Suprapubic skin (tissue), 4 donors: ENCODE measurements around the gene DROSHA. TPM values are rescaled to one million over a fixed set of nuclear protein-coding genes. Genes with fewer than 3 reads are reported as not detected.
"Not testable (repeated sequence)": the region's sequence is repeated elsewhere in the genome, so short reads cannot be mapped to it uniquely, and the experiment has no call there.

Experiments
- DNase-seq, 2 donors: peaks; one replicate each; pipeline ENCODE4 v3.0.0-alpha.2; 2019; ENCODE audit warnings: low spot score in 2 of 2
- H3K27ac ChIP-seq: fragments of 200-600 bp; sonication (generic); one replicate; pipeline ENCODE4 v1.5.1; 2019
- H3K27me3 ChIP-seq: fragments of 200-600 bp; sonication (generic); one replicate; pipeline ENCODE4 v1.5.1; 2019
- H3K36me3 ChIP-seq: fragments of 200-600 bp; sonication (generic); one replicate; pipeline ENCODE4 v1.5.1; 2019
- H3K4me1 ChIP-seq: fragments of 200-600 bp; sonication (generic); one replicate; pipeline ENCODE4 v1.5.1; 2019
- H3K4me3 ChIP-seq: fragments of 200-600 bp; sonication (generic); one replicate; pipeline ENCODE4 v1.5.1; 2019; ENCODE audit warnings: mild to moderate bottlenecking
- H3K9me3 ChIP-seq: fragments of 200-600 bp; sonication (generic); one replicate; pipeline ENCODE4 v1.5.1; 2019
- CTCF ChIP-seq, 2 donors: fragments of 200-600 bp in 1 of 2; fragments of 450-650 bp in 1 of 2; sonication (generic) in 1 of 2; IDR thresholded peaks; one replicate each; pipeline ENCODE4 v1.5.1; 2016 to 2019; ENCODE audit warnings: antibody characterized with exemption in 2 of 2, mild to moderate bottlenecking in 1 of 2, moderate library complexity in 1 of 2
- EP300 ChIP-seq: sonication (generic); formaldehyde crosslinking; IDR thresholded peaks from one replicate; pipeline ENCODE4 v1.6.1; 2017; ENCODE audit warnings: antibody characterized with exemption
- POLR2A ChIP-seq, 2 donors: fragments of 450-650 bp; IDR thresholded peaks; one replicate each; pipeline ENCODE4 v1.6.1; 2017; ENCODE audit warnings: antibody characterized with exemption in 2 of 2, mild to moderate bottlenecking in 2 of 2, moderate library complexity in 2 of 2
- POLR2AphosphoS5 ChIP-seq, 3 donors: sonication (generic); formaldehyde crosslinking; IDR thresholded peaks; one replicate each; pipeline ENCODE4 v1.6.1; 2017; ENCODE audit warnings: antibody characterized with exemption in 3 of 3
- WGBS: methylation state at CpG from one replicate; pipeline ENCODE4 v1.1.5; 2018; 5-methylcytosine and 5-hydroxymethylcytosine counted together
- total RNA-seq, 4 donors: library from RNA; depleted of rRNA; stranded (reverse); fragments of >200 nt; gene quantifications; one replicate each; pipeline ENCODE4 v1.1.0, GENCODE V29; 2016

Gene DROSHA
- total RNA-seq, 4 donors from 2014 or later = 25.5 to 69.7 (median 34.6) TPM

- TF ChIP-seq EP300 = no peak
- TF ChIP-seq CTCF (IDR thresholded peaks at IDR 0.05) = no peak
- TF ChIP-seq POLR2A (IDR thresholded peaks at IDR 0.05) = no peak
- no peak for TF ChIP-seq POLR2AphosphoS5 (IDR thresholded peaks at IDR 0.05)
- H3K27me3 ChIP-seq = no peaks in the 10 kb centered on the region
- H3K9me3 ChIP-seq = no peaks in the 10 kb centered on the region
- H3K4me3 ChIP-seq = no peak overlapping the region
- no peaks in the 10 kb centered on the region for H3K36me3 ChIP-seq
- 90% methylated on average over 2 of the region's 2 CpGs for WGBS
- H3K27ac ChIP-seq = no peak overlapping the region
- no peaks in the 10 kb centered on the region for H3K4me1 ChIP-seq
- no peak for DNase-seq
These were observed 166.8 kb downstream of the DROSHA start for GRCh38 chr5:31364881-31365636.

- WGBS = 84% methylated on average over 3 of the region's 3 CpGs
These were observed 168.8 kb downstream of the DROSHA start for GRCh38 chr5:31362931-31363568.

GRCh38 chr5:31362529-31362900 lies 169.4 kb downstream of the DROSHA start:
- 68% methylated on average over 1 of the region's 1 CpG for WGBS
- no peak overlapping the region for H3K4me3 ChIP-seq
- DNase-seq = no peak
- no peaks in the 10 kb centered on the region for H3K9me3 ChIP-seq
- no peaks in the 10 kb centered on the region for H3K36me3 ChIP-seq
- TF ChIP-seq POLR2A (IDR thresholded peaks at IDR 0.05) (no peak), EP300 (no peak), CTCF (IDR thresholded peaks at IDR 0.05) (no peak), POLR2AphosphoS5 (IDR thresholded peaks at IDR 0.05) (no peak)
- no peaks in the 10 kb centered on the region for H3K4me1 ChIP-seq
- H3K27me3 ChIP-seq = no peaks in the 10 kb centered on the region
- H3K27ac ChIP-seq = no peak overlapping the region

More at GRCh38 chr5:31362931-31363568, 168.8 kb downstream of the DROSHA start:
- TF ChIP-seq POLR2A (IDR thresholded peaks at IDR 0.05) = no peak
- no peak for TF ChIP-seq CTCF (IDR thresholded peaks at IDR 0.05)
- TF ChIP-seq POLR2AphosphoS5 (IDR thresholded peaks at IDR 0.05) = no peak
- no peak for TF ChIP-seq EP300
- H3K4me3 ChIP-seq = no peak overlapping the region
- no peak overlapping the region for H3K27ac ChIP-seq
- no peaks in the 10 kb centered on the region for H3K36me3 ChIP-seq
- no peaks in the 10 kb centered on the region for H3K27me3 ChIP-seq
- DNase-seq = no peak
- no peaks in the 10 kb centered on the region for H3K4me1 ChIP-seq
- H3K9me3 ChIP-seq = no peaks in the 10 kb centered on the region

- H3K27me3 ChIP-seq, H3K4me3 ChIP-seq, H3K27ac ChIP-seq, H3K36me3 ChIP-seq, H3K4me1 ChIP-seq, H3K9me3 ChIP-seq, DNase-seq: not testable (repeated sequence)
- 76% methylated on average over 6 of the region's 6 CpGs for WGBS
These were observed 170.0 kb downstream of the DROSHA start for GRCh38 chr5:31361704-31362528.

GRCh38 chr5:31361234-31361633 lies 170.7 kb downstream of the DROSHA start:
- Histone ChIP-seq H3K36me3 (no peaks in the 10 kb centered on the region), H3K27me3 (no peaks in the 10 kb centered on the region), H3K4me1 (no peaks in the 10 kb centered on the region), H3K9me3 (no peaks in the 10 kb centered on the region), H3K27ac (no peak overlapping the region), H3K4me3 (no peak overlapping the region)
- DNase-seq = no peak
- no peak for TF ChIP-seq POLR2A (IDR thresholded peaks at IDR 0.05)
- TF ChIP-seq CTCF (IDR thresholded peaks at IDR 0.05) = no peak
- TF ChIP-seq EP300 = no peak
- TF ChIP-seq POLR2AphosphoS5 (IDR thresholded peaks at IDR 0.05) = no peak
- WGBS = 14% methylated on average over 1 of the region's 1 CpG
